GM12875 (cell line): Measurements from ENCODE around the gene SMURF2.
A peak's percentile ranks its signal among the peaks of the same experiment; 100 is the strongest.
"Not testable (repeated sequence)": the region's sequence is repeated elsewhere in the genome, so short reads cannot be mapped to it uniquely, and the experiment has no call there.

Experiments used
- H3K4me3 ChIP-seq: one replicate; pipeline ENCODE4 v1.5.1; 2011; ENCODE audit warnings: low read depth, low read length, control low read depth
- TF ChIP-seq, protein P1 (sequence below): IDR thresholded peaks from 2 replicates; pipeline ENCODE4 v1.5.1; 2011; ENCODE audit warnings: low read depth, mild to moderate bottlenecking, control low read depth, inconsistent platforms, low read length, moderate library complexity, borderline replicate concordance; ENCODE audit not compliant: insufficient read depth

Gene SMURF2

DNA sequence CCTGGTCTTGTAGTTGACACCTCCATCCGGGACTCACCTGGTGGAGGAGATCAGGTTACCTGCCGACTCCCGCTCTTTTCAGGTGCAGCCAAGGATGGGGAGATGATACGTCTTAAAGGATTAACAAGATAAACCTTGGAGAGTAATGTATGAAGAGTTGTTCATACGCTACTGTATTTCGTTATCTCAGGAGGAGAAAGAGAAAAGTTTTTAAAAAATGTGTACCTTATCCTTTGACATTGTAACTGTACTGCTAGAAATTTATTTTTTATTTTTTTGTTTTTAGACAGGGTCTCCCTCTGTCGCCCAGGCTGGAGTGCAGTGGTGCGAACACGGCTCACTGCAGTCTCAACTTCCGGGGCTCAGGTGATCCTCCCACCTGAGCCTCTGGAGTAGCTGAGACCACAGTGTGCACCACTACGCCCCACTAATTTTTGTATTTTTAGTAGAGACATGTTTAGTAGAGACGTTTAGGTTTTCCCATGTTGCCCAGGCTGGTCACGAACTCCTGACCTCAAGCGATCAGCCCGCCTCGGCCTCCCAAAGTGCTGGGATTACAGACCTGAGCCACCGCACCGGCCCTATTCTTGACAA is 764 bp upstream of the SMURF2 start:
- H3K4me3 ChIP-seq: peak overlapping the region; percentile 69
- TF ChIP-seq, protein P1, sequence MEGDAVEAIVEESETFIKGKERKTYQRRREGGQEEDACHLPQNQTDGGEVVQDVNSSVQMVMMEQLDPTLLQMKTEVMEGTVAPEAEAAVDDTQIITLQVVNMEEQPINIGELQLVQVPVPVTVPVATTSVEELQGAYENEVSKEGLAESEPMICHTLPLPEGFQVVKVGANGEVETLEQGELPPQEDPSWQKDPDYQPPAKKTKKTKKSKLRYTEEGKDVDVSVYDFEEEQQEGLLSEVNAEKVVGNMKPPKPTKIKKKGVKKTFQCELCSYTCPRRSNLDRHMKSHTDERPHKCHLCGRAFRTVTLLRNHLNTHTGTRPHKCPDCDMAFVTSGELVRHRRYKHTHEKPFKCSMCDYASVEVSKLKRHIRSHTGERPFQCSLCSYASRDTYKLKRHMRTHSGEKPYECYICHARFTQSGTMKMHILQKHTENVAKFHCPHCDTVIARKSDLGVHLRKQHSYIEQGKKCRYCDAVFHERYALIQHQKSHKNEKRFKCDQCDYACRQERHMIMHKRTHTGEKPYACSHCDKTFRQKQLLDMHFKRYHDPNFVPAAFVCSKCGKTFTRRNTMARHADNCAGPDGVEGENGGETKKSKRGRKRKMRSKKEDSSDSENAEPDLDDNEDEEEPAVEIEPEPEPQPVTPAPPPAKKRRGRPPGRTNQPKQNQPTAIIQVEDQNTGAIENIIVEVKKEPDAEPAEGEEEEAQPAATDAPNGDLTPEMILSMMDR: no peak

GRCh38 chr17:64661726-64661975 is 456 bp downstream of the SMURF2 start:
- TF ChIP-seq, protein P1: no peak
- H3K4me3 ChIP-seq: peak overlapping the region; percentile 69

DNA sequence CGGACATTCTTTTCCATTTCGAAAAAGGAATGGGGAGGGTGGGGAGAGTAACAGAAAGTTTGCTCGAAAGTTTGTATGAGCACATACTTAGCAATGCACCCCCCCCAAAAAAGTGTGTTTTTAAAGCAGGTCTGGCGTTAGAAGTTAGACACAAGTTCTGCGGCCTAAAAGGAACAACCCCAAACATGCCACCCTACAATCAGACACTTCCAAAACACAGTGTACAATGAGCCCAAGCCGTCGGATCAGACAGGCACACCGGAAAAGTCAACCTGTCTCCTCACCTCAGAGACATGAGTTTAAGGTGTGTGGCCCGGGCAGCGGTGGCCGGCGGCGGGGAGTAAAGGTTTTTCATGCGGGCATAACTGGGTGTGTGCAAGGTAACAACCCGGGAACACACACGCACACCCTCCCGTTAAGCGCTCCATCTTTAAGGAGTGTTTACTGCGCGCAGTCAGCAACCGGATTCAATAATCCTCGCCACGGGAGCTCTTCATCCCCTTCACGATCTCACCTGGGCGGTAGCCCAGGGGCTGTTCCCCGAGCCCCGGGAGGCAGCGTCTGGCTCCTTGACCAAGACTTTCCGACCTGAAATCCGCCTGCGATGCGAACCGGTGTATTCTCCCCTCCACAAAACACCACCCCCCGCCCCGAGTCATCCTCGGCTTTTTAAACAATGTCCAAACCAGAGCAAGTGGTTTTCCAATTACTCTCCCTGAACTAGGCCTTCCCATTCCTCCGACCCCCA is 955 bp downstream of the SMURF2 start:
- H3K4me3 ChIP-seq: peak overlapping the region; percentile 69

DNA sequence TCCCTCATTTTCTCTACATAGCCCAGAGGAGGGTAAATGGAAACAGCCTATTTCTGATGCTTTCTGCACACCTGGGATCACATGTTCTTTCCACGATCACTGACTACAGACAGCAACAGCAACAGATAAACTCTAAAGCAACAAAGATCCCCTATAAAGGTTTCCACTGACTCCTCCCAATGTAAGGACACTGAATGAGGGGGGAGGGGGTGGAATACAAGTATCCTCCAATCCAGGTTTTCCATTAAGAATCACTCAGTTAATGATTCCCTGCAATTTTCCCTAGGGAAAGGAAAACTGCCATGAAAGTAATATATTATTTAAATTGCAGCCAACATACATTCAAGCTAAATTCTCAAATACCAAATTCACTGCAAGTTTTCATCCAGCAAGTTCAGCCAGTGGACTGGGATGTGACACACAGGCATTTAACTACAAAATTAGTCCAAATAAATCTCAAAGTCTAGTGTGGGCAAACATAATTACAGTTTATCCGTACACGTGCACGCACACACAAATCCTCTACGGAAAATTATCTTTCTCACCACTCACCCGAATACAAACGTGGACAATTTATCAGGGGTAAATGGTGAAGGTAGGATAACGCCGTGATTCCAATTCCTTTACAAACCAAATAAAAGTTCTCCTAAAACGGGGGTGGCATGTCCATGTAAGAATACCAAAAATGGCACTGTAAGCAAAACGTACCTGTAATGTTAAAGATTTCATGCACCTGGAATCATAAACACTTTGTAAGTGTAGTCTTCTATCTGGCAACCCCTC is 1.7 kb downstream of the SMURF2 start:
- not testable (repeated sequence) for H3K4me3 ChIP-seq

DNA sequence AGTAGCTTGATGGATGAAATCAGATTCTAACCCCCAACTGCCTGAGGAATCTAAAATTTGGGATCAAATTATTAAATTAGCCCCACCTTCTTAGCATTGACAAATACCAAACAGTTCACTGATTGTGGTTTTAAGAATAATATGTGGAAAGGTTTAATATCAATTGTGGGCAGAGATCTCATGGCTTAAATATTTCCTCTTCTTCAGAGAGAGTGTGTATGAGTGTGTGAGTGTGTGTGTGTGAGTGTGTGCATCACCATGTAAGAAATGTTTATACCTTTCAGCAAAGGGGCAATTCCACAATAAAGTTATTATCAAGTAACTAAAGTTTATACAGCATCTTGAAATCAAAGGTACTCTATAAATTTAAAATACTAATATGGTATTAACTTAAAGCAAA is 3.2 kb downstream of the SMURF2 start:
- TF ChIP-seq, protein P1: no peak
- H3K4me3 ChIP-seq: no peak overlapping the region

DNA sequence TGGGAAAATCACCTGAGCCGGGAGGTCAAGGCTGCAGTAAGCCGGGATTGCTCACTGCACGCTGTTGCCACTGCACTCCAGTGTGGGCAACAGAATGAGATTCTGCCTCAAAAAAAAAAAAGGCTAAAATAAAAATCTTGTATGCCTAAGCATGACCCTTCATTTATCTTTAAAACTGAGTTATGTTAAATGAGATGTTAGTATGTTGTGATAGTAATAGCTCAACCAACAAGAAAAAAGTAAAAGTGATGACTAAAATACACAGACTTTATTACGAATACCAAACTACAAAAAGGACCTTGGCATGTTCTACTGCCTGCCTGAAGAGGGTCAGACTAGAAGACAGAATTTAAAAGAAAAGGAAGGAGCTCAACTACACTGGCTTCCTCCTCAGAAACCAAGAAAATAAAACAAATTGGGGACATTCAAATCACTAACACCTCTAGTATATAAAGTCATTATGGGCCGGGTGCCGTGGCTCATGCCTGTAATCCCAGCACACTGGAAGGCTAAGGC is 4.4 kb downstream of the SMURF2 start:
- TF ChIP-seq, protein P1: no peak
- H3K4me3 ChIP-seq: no peak overlapping the region

GRCh38 chr17:64655704-64656103 is 6.4 kb downstream of the SMURF2 start:
- no peak overlapping the region for H3K4me3 ChIP-seq
- TF ChIP-seq, protein P1: no peak

GRCh38 chr17:64653985-64654355 is 8.1 kb downstream of the SMURF2 start:
- TF ChIP-seq, protein P1: no peak
- H3K4me3 ChIP-seq: no peak overlapping the region
